22Rv1 (cell line): ENCODE measurements around the gene TCEANC.

Source experiments
- CTCF ChIP-seq: fragments of 450-650 bp; IDR thresholded peaks from 2 replicates; pipeline ENCODE4 v1.5.1; 2017; ENCODE audit warnings: mild to moderate bottlenecking
- ZFX ChIP-seq: fragments of 450-650 bp; IDR thresholded peaks from 2 replicates; pipeline ENCODE4 v1.6.1; 2017; ENCODE audit warnings: antibody characterized with exemption, borderline replicate concordance

DNA sequence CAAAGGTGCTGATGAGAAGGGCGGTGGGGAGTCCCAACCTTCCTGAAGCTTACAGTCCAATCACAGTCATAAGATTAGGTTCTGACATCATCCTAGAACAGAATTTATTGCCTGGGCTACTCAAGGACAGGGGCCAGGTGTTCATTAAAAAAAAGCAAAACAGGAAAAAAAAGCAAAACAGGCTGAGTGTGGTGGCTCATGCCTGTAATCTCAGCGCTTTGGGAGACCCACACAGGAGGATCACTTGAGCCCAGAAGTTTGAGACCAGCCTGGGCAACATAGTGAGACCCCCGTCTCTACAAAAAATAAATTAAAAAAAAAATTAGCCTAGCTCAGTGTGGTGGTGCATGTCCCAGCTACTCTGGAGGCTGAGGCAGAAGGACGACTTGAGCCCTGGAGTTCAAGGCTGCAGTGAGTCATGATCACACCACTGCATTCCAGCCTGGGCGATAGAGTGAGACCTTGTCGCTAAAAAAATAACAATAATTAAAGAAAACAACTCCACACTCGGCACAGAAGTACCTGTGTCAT lies 39.0 kb downstream of the TCEANC start:
- TF ChIP-seq CTCF = no peak
- no peak for TF ChIP-seq ZFX
